CD14-positive monocyte (primary cell): ENCODE measurements around the gene ANKRD44. TPM values are rescaled to one million over a fixed set of nuclear protein-coding genes. Genes with fewer than 3 reads are reported as not detected.
A peak's percentile ranks its signal among the peaks of the same experiment; 100 is the strongest.

Experiments used
- DNase-seq, 3 donors: peaks; one replicate each; pipeline ENCODE4 v3.0.0-alpha.2; 2011 to 2022
- H2AFZ ChIP-seq: 2 replicates; pipeline ENCODE4 v1.6.0; 2012; ENCODE audit warnings: mild to moderate bottlenecking, low read depth, low read length, inconsistent platforms; ENCODE audit not compliant: insufficient read depth, poor library complexity, severe bottlenecking
- H3K27ac ChIP-seq, 2 donors: 1 replicate in 1 of 2; 2 replicates in 1 of 2; pipeline ENCODE4 v1.5.1; 2012 to 2013; ENCODE audit warnings: low read length in 2 of 2, control low read depth in 1 of 2, inconsistent platforms in 1 of 2, low read depth in 1 of 2, mild to moderate bottlenecking in 1 of 2
- H3K27me3 ChIP-seq, 2 donors: one replicate each; pipeline versions ENCODE4 v1.6.0 to v1.6.1; 2011 to 2013; ENCODE audit warnings: low read length in 2 of 2; ENCODE audit not compliant: control insufficient read depth in 2 of 2, insufficient read depth in 2 of 2
- H3K36me3 ChIP-seq, 2 donors: replicated peaks in 1 of 2; 1 replicate in 1 of 2; 2 replicates in 1 of 2; pipeline versions ENCODE4 v1.5.1 to v1.6.1; 2012 to 2013; ENCODE audit warnings: low read length in 2 of 2, control low read depth in 1 of 2, inconsistent platforms in 1 of 2, mild to moderate bottlenecking in 1 of 2; ENCODE audit not compliant: insufficient read depth in 2 of 2, control insufficient read depth in 1 of 2
- H3K4me1 ChIP-seq, 2 donors: 1 replicate in 1 of 2; 2 replicates in 1 of 2; pipeline versions ENCODE4 v1.5.1 to v1.6.1; 2012 to 2013; ENCODE audit warnings: low read length in 2 of 2, control low read depth in 1 of 2, inconsistent platforms in 1 of 2, mild to moderate bottlenecking in 1 of 2, moderate library complexity in 1 of 2; ENCODE audit not compliant: insufficient read depth in 2 of 2, control insufficient read depth in 1 of 2
- H3K4me2 ChIP-seq: replicated peaks from 2 replicates; pipeline ENCODE3; 2012; ENCODE audit warnings: low read length, moderate library complexity, mild to moderate bottlenecking; ENCODE audit not compliant: poor library complexity, severe bottlenecking; ENCODE audit errors: extremely low read depth
- H3K4me3 ChIP-seq, 3 experiments: fragments of 200-600 bp in 1 of 3; sonication (generic) in 1 of 3; replicated peaks in 1 of 3; 1 replicate in 2 of 3; 2 replicates in 1 of 3; pipeline ENCODE4 v1.5.1; 2011 to 2013; ENCODE audit warnings: low read length in 3 of 3, mild to moderate bottlenecking in 3 of 3, control low read depth in 2 of 3, low read depth in 2 of 3, inconsistent platforms in 1 of 3, moderate library complexity in 1 of 3
- H3K79me2 ChIP-seq: 2 replicates; pipeline ENCODE4 v1.6.0; 2012; ENCODE audit warnings: mild to moderate bottlenecking, control low read depth, inconsistent platforms, low read length, moderate library complexity; ENCODE audit not compliant: insufficient read depth
- H3K9ac ChIP-seq: 2 replicates; pipeline ENCODE4 v1.6.0; 2017; ENCODE audit warnings: low read length, mild to moderate bottlenecking; ENCODE audit not compliant: insufficient read depth, poor library complexity, severe bottlenecking
- H3K9me3 ChIP-seq, 2 donors: replicated peaks in 1 of 2; 1 replicate in 1 of 2; 2 replicates in 1 of 2; pipeline versions ENCODE4 v1.5.1 to v1.6.1; 2012 to 2013; ENCODE audit warnings: low read length in 2 of 2, control low read depth in 1 of 2; ENCODE audit not compliant: control insufficient read depth in 1 of 2, insufficient read depth in 1 of 2
- H4K20me1 ChIP-seq: 2 replicates; pipeline ENCODE4 v1.6.0; 2012; ENCODE audit warnings: mild to moderate bottlenecking, low read length, control low read depth, moderate library complexity; ENCODE audit not compliant: insufficient read depth
- H3K27ac Mint-ChIP-seq, 7 donors: one replicate each; pipeline ENCODE4 v1.8.0; 2020; ENCODE audit warnings: mild to moderate bottlenecking in 7 of 7, mixed read lengths in 7 of 7, moderate library complexity in 6 of 7, inconsistent platforms in 2 of 7
- H3K27me3 Mint-ChIP-seq, 3 donors: one replicate each; pipeline ENCODE4 v1.8.0; 2021 to 2022; ENCODE audit warnings: low read depth in 3 of 3, mild to moderate bottlenecking in 3 of 3, mixed read lengths in 3 of 3, moderate library complexity in 3 of 3, inconsistent platforms in 1 of 3
- H3K36me3 Mint-ChIP-seq, 2 donors: one replicate each; pipeline ENCODE4 v1.8.0; 2020; ENCODE audit warnings: mixed read lengths in 2 of 2, inconsistent platforms in 1 of 2, mild to moderate bottlenecking in 1 of 2
- H3K4me1 Mint-ChIP-seq: one replicate; pipeline ENCODE4 v1.8.0; 2020; ENCODE audit warnings: mild to moderate bottlenecking, mixed read lengths
- H3K4me3 Mint-ChIP-seq, 2 donors: one replicate each; pipeline ENCODE4 v1.8.0; 2020; ENCODE audit warnings: mild to moderate bottlenecking in 2 of 2, mixed read lengths in 2 of 2, moderate library complexity in 1 of 2
- H3K9me3 Mint-ChIP-seq, 7 donors: one replicate each; pipeline ENCODE4 v1.8.0; 2020 to 2022; ENCODE audit warnings: mixed read lengths in 7 of 7, mild to moderate bottlenecking in 6 of 7, moderate library complexity in 6 of 7, inconsistent platforms in 2 of 7
- CTCF ChIP-seq: fragments of 200-600 bp; IDR thresholded peaks from one replicate; pipeline ENCODE4 v1.8.0; 2022; ENCODE audit warnings: antibody characterized with exemption, mild to moderate bottlenecking
- whole genome bisulfite sequencing: methylation state at CpG from one replicate; pipeline ENCODE4 v1.1.5; 2013; ENCODE audit warnings: missing lambda C conversion rate; ENCODE audit not compliant: insufficient coverage; 5-methylcytosine and 5-hydroxymethylcytosine counted together
- intact Hi-C, 2 donors: fragments of 100-400 bp; cut with micrococcal nuclease; formaldehyde crosslinking; loops; one replicate each; pipeline versions ENCODE4 v1.15.0 to v1.15.1; 2023
- polyA plus RNA-seq, 3 donors: library from polyadenylated mRNA; depleted of rRNA in 1 of 3; unstranded in 2 of 3; stranded (reverse) in 1 of 3; fragments of 300-500 nt in 2 of 3; fragments of >200 nt in 1 of 3; fragmentation: Illumina TruSeq in 2 of 3; gene quantifications; 1 replicate in 2 of 3; 2 replicates in 1 of 3; pipeline ENCODE4 v1.2.3, GENCODE V29; 2012 to 2021

The ANKRD44 gene
- polyA plus RNA-seq, 3 donors = 55.7 to 91.9 (median 64.9) TPM

GRCh38 chr2:197073270-197073669, 237.3 kb downstream of the ANKRD44 start:
- H3K4me1 Mint-ChIP-seq = peaks cover 4% of the 10 kb centered on the region

GRCh38 chr2:197072533-197072932, 238.0 kb downstream of the ANKRD44 start:
- H3K27ac ChIP-seq = peak overlapping the region in 1 of 2 donors; percentile 18
- H3K36me3 Mint-ChIP-seq = peaks cover 71 to 88% of the 10 kb centered on the region in 2 donors
- peaks cover 31% of the 10 kb centered on the region for H4K20me1 ChIP-seq
- peaks cover 0 to 6% (median 2%) of the 10 kb centered on the region in 7 donors for H3K9me3 Mint-ChIP-seq
- no peak for TF ChIP-seq CTCF
- H3K27ac Mint-ChIP-seq = peak overlapping the region in 1 of 7 donors; percentile 10
- 100% methylated on average over 1 of the region's 3 CpGs for WGBS
- H3K36me3 ChIP-seq = peaks cover 67 to 88% of the 10 kb centered on the region in 2 donors
- no peak overlapping the region for H3K4me2 ChIP-seq
- H3K4me1 ChIP-seq = no peaks in the 10 kb centered on the region
- no peaks in the 10 kb centered on the region for H3K27me3 Mint-ChIP-seq
- H2AFZ ChIP-seq = no peak overlapping the region
- H3K9me3 ChIP-seq = no peaks in the 10 kb centered on the region
- H3K9ac ChIP-seq = no peak overlapping the region
- H3K27me3 ChIP-seq = no peaks in the 10 kb centered on the region
- H3K4me1 Mint-ChIP-seq = peaks cover 4% of the 10 kb centered on the region
- DNase-seq = no peak
- intact Hi-C loops = loop anchor here in 1 of 2 donors (10.0 kb wide), 1 partner anchor 312 kb away; no protein-coding TSS in a partner anchor
- H3K4me3 Mint-ChIP-seq = no peak overlapping the region
- H3K4me3 ChIP-seq = no peak overlapping the region
- no peaks in the 10 kb centered on the region for H3K79me2 ChIP-seq

More at GRCh38 chr2:197073270-197073669, 237.3 kb downstream of the ANKRD44 start:
- no CpG with 5 or more reads among the region's 2 CpGs for WGBS
- H3K9ac ChIP-seq = no peak overlapping the region
- Mint-ChIP-seq H3K9me3 (peaks cover 0 to 6% (median 2%) of the 10 kb centered on the region in 7 donors), H3K36me3 (peaks cover 77 to 93% of the 10 kb centered on the region in 2 donors), H3K4me3 (no peak overlapping the region), H3K27me3 (no peaks in the 10 kb centered on the region), H3K27ac (peak overlapping the region in 4 of 7 donors; percentile 22 to 75 (median 40))
- peaks cover 74 to 95% of the 10 kb centered on the region in 2 donors for H3K36me3 ChIP-seq
- H3K79me2 ChIP-seq = no peaks in the 10 kb centered on the region
- intact Hi-C loops = loop anchor here in 1 of 2 donors (10.0 kb wide), 1 partner anchor 312 kb away; no protein-coding TSS in a partner anchor
- no peak overlapping the region for H3K4me2 ChIP-seq
- DNase-seq = no peak
- H3K27me3 ChIP-seq = no peaks in the 10 kb centered on the region
- no peak overlapping the region for H3K4me3 ChIP-seq
- H4K20me1 ChIP-seq = peaks cover 31% of the 10 kb centered on the region
- H2AFZ ChIP-seq = no peak overlapping the region
- H3K27ac ChIP-seq = no peak overlapping the region
- no peak for TF ChIP-seq CTCF
- no peaks in the 10 kb centered on the region for H3K9me3 ChIP-seq
- H3K4me1 ChIP-seq = no peaks in the 10 kb centered on the region
